GM23248 (cell line): ENCODE measurements around the gene CYP27C1.

Experiments used
- EZH2 ChIP-seq: fragments of 200-600 bp; sonication (generic); IDR thresholded peaks from 2 replicates; pipeline ENCODE4 v1.6.1; 2018; ENCODE audit warnings: antibody characterized with exemption, mild to moderate bottlenecking; ENCODE audit not compliant: insufficient read depth, poor library complexity, severe bottlenecking
- EZH2phosphoT487 ChIP-seq: fragments of 200-600 bp; sonication (generic); IDR thresholded peaks from 2 replicates; pipeline ENCODE4 v1.6.1; 2018; ENCODE audit warnings: antibody characterized with exemption, moderate library complexity, mild to moderate bottlenecking, low read depth; ENCODE audit not compliant: insufficient read depth

- TF ChIP-seq EZH2 (no peak), EZH2phosphoT487 (no peak)
Measured at GRCh38 chr2:127226132-127226519, 6.0 kb upstream of the CYP27C1 start.
